Measurements from ENCODE around the gene HSPA9. TPM values are rescaled to one million over a fixed set of nuclear protein-coding genes. Genes with fewer than 3 reads are reported as not detected.
A peak's percentile ranks its signal among the peaks of the same experiment; 100 is the strongest.

HSPA9 gene
- total and polyA plus RNA-seq, 9 of the 15 experiments (the other 6 are each of a cell fraction or from before 2014, with no cell fraction given), result 195 to 583 (median 514) TPM

DNA sequence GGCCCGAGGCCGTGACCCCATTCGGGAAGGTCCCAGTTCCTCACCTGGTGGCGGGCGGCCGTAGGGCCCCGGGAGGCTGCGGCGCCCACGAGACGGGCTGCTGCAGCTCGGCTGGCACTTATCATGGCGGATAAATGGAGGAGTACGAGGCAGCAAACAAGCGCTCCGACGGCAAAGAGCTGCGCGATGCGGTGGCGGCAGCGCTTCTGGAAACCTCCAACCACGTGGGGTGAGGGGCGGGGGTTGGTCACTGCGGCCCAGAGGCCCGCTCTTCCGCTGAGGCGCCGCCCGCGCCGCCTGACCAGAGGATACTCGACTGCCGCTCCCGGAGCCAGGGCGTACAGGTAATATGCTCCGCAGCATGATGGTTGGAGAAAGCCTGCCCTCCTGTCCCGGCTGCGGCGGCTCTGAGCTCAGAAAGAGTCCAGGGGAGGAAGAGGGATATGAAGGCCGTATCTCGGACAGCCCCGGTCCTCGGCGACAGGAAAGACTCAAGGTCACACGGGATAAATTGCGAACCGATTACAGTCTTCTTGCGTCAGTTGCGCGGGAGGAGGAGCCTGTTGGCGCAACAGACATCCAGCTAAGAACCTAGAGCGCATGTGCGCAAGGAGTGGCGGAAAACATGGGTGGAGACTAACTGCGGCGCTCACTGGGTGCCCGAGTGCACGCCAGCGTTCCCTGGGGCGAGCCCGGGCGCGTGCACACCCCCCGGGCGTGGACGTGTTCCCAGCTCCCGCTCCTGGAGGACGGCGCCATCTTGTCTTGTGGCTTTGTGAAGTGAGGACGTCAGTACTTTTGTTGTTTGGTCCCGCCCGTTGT, at the start of gene HSPA9 (continued):
- TF ChIP-seq CTBP1 (IDR thresholded peaks at IDR 0.05; ENCODE audit: borderline replicate concordance) (peak; percentile 85), SMARCB1 (IDR thresholded peaks at IDR 0.05; ENCODE audit: insufficient read length, low read depth) (no peak), ZNF584 (CRISPR knock-in tag; IDR thresholded peaks at IDR 0.05; ENCODE audit: low read depth) (peak; percentile 96; the same call in 1 of the 2 replicates), BCOR (IDR thresholded peaks at IDR 0.05) (no peak), KDM1A (IDR thresholded peaks at IDR 0.05) (no peak), YBX1 (IDR thresholded peaks at IDR 0.05) (no peak), MTA1 (IDR thresholded peaks at IDR 0.05; ENCODE audit: borderline replicate concordance) (peak; percentile 91), TFAM (CRISPR knock-in tag; conservative IDR thresholded peaks at IDR 0.05) (no peak), KLF1 (tag; IDR thresholded peaks at IDR 0.05) (peak; percentile 59), FOS (IDR thresholded peaks at IDR 0.05; ENCODE audit: extremely low read depth, insufficient read length) (no peak), KLF6 (CRISPR knock-in tag; IDR thresholded peaks at IDR 0.05; ENCODE audit: borderline replicate concordance) (peak; percentile 82), TEAD4 (IDR thresholded peaks at IDR 0.05; ENCODE audit: low read length) (peak; percentile 59), TEAD4 (CRISPR knock-in tag; IDR thresholded peaks at IDR 0.05; ENCODE audit: borderline replicate concordance) (peak; percentile 77; the same call in 1 of the 2 replicates), SPI1 (IDR thresholded peaks at IDR 0.05; ENCODE audit: borderline replicate concordance, low read depth, low read length) (0 out of 2 replicates have a peak, but pooled peaks have one; percentile 21), EGR1 (conservative IDR thresholded peaks at IDR 0.05) (peak; percentile 49; the same call in 1 of the 2 replicates), SMAD2 (IDR thresholded peaks at IDR 0.05; ENCODE audit: low read depth, low read length) (no peak), ZBTB43 (CRISPR knock-in tag; IDR thresholded peaks at IDR 0.05) (peak; percentile 80), ZNF12 (CRISPR knock-in tag; IDR thresholded peaks at IDR 0.05) (peak; percentile 19; the same call in 1 of the 2 replicates), NCOR1 (IDR thresholded peaks at IDR 0.05) (0 out of 2 replicates have a peak, but pooled peaks have one; percentile 15), SREBF1 (IDR thresholded peaks at IDR 0.05; ENCODE audit: borderline replicate concordance, low read depth, low read length) (no peak)
- TF ChIP-seq, protein P1, sequence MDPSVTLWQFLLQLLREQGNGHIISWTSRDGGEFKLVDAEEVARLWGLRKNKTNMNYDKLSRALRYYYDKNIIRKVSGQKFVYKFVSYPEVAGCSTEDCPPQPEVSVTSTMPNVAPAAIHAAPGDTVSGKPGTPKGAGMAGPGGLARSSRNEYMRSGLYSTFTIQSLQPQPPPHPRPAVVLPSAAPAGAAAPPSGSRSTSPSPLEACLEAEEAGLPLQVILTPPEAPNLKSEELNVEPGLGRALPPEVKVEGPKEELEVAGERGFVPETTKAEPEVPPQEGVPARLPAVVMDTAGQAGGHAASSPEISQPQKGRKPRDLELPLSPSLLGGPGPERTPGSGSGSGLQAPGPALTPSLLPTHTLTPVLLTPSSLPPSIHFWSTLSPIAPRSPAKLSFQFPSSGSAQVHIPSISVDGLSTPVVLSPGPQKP (CRISPR knock-in tag; IDR thresholded peaks at IDR 0.05), result no peak
- TF ChIP-seq, protein P2, sequence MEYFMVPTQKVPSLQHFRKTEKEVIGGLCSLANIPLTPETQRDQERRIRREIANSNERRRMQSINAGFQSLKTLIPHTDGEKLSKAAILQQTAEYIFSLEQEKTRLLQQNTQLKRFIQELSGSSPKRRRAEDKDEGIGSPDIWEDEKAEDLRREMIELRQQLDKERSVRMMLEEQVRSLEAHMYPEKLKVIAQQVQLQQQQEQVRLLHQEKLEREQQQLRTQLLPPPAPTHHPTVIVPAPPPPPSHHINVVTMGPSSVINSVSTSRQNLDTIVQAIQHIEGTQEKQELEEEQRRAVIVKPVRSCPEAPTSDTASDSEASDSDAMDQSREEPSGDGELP (CRISPR knock-in tag; IDR thresholded peaks at IDR 0.05; ENCODE audit: borderline replicate concordance), result peak; percentile 82
- TF ChIP-seq, protein P3, sequence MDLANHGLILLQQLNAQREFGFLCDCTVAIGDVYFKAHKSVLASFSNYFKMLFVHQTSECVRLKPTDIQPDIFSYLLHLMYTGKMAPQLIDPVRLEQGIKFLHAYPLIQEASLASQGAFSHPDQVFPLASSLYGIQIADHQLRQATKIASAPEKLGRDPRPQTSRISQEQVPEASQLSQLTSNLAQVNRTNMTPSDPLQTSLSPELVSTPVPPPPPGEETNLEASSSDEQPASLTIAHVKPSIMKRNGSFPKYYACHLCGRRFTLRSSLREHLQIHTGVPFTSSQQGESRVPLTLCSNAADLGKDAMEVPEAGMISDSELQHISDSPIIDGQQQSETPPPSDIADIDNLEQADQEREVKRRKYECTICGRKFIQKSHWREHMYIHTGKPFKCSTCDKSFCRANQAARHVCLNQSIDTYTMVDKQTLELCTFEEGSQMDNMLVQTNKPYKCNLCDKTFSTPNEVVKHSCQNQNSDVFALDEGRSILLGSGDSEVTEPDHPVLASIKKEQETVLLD (IDR thresholded peaks at IDR 0.05), result peak; percentile 88
- TF ChIP-seq, protein P4, sequence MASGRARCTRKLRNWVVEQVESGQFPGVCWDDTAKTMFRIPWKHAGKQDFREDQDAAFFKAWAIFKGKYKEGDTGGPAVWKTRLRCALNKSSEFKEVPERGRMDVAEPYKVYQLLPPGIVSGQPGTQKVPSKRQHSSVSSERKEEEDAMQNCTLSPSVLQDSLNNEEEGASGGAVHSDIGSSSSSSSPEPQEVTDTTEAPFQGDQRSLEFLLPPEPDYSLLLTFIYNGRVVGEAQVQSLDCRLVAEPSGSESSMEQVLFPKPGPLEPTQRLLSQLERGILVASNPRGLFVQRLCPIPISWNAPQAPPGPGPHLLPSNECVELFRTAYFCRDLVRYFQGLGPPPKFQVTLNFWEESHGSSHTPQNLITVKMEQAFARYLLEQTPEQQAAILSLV (tag; IDR thresholded peaks at IDR 0.05), result peak; percentile 82

All from K562 (cell line).